ENCODE measurements around the gene USP3. TPM values are rescaled to one million over a fixed set of nuclear protein-coding genes. Genes with fewer than 3 reads are reported as not detected.

The USP3 gene
- total and polyA plus RNA-seq, 4 donors: 8.5 to 25.4 (median 14.8) TPM

- TF ChIP-seq EGR1 (IDR thresholded peaks at IDR 0.05; ENCODE audit: low read depth in 2 of 2) (no peak), NR2F2 (IDR thresholded peaks at IDR 0.05) (no peak), FOXA1 (IDR thresholded peaks at IDR 0.05) (no peak), GABPA (IDR thresholded peaks at IDR 0.05 in 1 of 2, conservative IDR thresholded peaks at IDR 0.05 in 1 of 2) (no peak)
These were observed 28.2 kb upstream of the USP3 start (continued) for GRCh38 chr15:63476229-63476632.

DNA sequence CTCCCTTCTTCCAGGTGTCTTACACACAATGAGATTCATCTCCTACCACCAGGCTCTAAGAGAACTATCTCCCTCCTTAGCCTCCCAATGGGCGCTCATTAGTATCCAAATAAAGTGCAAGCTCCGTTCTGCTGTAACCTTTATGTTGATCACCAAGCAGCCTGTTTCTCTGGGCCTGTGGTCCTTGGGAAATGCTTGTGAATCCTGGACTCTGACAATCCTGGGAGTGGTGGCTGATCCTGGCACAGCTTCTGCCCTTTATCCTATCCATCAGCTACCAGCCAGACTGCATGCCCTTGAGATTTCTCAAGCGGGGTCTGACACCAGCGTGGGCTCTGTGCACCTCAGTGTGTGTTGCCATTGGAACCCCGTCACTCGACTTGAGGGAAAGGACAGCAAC lies 26.1 kb upstream of the USP3 start:
- TF ChIP-seq RXRA (IDR thresholded peaks at IDR 0.05) (no peak), SP1 (IDR thresholded peaks at IDR 0.05) (no peak), NR2F2 (IDR thresholded peaks at IDR 0.05) (no peak), RAD21 (IDR thresholded peaks at IDR 0.05) (no peak), EGR1 (IDR thresholded peaks at IDR 0.05; ENCODE audit: low read depth in 2 of 2) (no peak), HNF4G (IDR thresholded peaks at IDR 0.05) (no peak), FOXA1 (IDR thresholded peaks at IDR 0.05) (no peak), FOXA2 (IDR thresholded peaks at IDR 0.05) (no peak), HNF4A (conservative IDR thresholded peaks at IDR 0.05) (no peak), JUND (IDR thresholded peaks at IDR 0.05) (no peak), GABPA (IDR thresholded peaks at IDR 0.05 in 1 of 2, conservative IDR thresholded peaks at IDR 0.05 in 1 of 2) (no peak), YY1 (IDR thresholded peaks at IDR 0.05) (no peak), TAF1 (conservative IDR thresholded peaks at IDR 0.05) (no peak)
- TF ChIP-seq, protein P1, sequence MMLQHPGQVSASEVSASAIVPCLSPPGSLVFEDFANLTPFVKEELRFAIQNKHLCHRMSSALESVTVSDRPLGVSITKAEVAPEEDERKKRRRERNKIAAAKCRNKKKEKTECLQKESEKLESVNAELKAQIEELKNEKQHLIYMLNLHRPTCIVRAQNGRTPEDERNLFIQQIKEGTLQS (IDR thresholded peaks at IDR 0.05): no peak
- TF ChIP-seq, protein P2, sequence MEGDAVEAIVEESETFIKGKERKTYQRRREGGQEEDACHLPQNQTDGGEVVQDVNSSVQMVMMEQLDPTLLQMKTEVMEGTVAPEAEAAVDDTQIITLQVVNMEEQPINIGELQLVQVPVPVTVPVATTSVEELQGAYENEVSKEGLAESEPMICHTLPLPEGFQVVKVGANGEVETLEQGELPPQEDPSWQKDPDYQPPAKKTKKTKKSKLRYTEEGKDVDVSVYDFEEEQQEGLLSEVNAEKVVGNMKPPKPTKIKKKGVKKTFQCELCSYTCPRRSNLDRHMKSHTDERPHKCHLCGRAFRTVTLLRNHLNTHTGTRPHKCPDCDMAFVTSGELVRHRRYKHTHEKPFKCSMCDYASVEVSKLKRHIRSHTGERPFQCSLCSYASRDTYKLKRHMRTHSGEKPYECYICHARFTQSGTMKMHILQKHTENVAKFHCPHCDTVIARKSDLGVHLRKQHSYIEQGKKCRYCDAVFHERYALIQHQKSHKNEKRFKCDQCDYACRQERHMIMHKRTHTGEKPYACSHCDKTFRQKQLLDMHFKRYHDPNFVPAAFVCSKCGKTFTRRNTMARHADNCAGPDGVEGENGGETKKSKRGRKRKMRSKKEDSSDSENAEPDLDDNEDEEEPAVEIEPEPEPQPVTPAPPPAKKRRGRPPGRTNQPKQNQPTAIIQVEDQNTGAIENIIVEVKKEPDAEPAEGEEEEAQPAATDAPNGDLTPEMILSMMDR (IDR thresholded peaks at IDR 0.05; ENCODE audit: low read depth, low read length, missing input control): no peak
- no peak for DNase-seq (ENCODE audit: low spot score)
- H3K27ac ChIP-seq (ENCODE audit: low read depth in 1 of 2, low read length in 2 of 2): no peak overlapping the region
- no peak overlapping the region for H3K9ac ChIP-seq (ENCODE audit: low read depth in 1 of 2, low read length in 2 of 2)
- H3K4me1 ChIP-seq (ENCODE audit: control insufficient read depth in 4 of 4, insufficient read depth in 4 of 4, low read length in 3 of 4): peaks cover 9 to 28% (median 22%) of the 10 kb centered on the region in 4 donors
- H3K27me3 ChIP-seq (ENCODE audit: control insufficient read depth in 4 of 4, insufficient read depth in 4 of 4, low read length in 3 of 4): no peaks in the 10 kb centered on the region
- 95% methylated on average over 6 of the region's 6 CpGs for WGBS
- no peak overlapping the region for H3K4me3 ChIP-seq (ENCODE audit: low read depth in 1 of 3, low read length in 3 of 3)
- no peaks in the 10 kb centered on the region for H3K9me3 ChIP-seq (ENCODE audit: control insufficient read depth in 4 of 4, low read length in 3 of 4)
- no peaks in the 10 kb centered on the region for H3K36me3 ChIP-seq (ENCODE audit: control insufficient read depth in 4 of 4, insufficient read depth in 3 of 4, low read depth in 1 of 4, low read length in 3 of 4)

DNA sequence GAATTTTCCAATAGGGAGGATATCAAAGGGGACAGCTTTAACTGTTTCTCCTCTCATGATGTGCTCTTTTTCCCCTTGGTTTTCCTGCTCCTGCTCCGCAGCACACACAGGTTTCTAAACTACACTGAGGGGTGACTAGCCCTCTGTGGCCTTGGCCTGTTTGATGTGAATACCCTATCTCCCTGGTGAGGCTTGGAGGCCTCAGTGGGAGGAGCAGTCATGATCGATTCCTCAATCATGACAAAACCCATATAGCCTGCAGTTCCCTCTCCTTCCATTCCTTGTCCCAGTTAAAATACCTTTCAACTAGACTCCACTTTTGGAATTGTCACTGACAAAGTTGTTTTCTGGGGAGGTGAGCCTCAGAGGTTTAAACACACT lies 24.0 kb upstream of the USP3 start:
- TF ChIP-seq, protein P3, sequence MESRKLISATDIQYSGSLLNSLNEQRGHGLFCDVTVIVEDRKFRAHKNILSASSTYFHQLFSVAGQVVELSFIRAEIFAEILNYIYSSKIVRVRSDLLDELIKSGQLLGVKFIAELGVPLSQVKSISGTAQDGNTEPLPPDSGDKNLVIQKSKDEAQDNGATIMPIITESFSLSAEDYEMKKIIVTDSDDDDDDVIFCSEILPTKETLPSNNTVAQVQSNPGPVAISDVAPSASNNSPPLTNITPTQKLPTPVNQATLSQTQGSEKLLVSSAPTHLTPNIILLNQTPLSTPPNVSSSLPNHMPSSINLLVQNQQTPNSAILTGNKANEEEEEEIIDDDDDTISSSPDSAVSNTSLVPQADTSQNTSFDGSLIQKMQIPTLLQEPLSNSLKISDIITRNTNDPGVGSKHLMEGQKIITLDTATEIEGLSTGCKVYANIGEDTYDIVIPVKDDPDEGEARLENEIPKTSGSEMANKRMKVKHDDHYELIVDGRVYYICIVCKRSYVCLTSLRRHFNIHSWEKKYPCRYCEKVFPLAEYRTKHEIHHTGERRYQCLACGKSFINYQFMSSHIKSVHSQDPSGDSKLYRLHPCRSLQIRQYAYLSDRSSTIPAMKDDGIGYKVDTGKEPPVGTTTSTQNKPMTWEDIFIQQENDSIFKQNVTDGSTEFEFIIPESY (IDR thresholded peaks at IDR 0.05): no peak
- TF ChIP-seq GABPA (IDR thresholded peaks at IDR 0.05 in 1 of 2, conservative IDR thresholded peaks at IDR 0.05 in 1 of 2) (no peak), EGR1 (IDR thresholded peaks at IDR 0.05; ENCODE audit: low read depth in 2 of 2) (no peak)
- TF ChIP-seq, protein P1 (IDR thresholded peaks at IDR 0.05): no peak
- TF ChIP-seq, protein P2 (IDR thresholded peaks at IDR 0.05; ENCODE audit: low read depth, low read length, missing input control): no peak
- 96% methylated on average over 2 of the region's 2 CpGs for WGBS
- Histone ChIP-seq H3K27me3 (ENCODE audit: control insufficient read depth in 4 of 4, insufficient read depth in 4 of 4, low read length in 3 of 4) (no peaks in the 10 kb centered on the region), H3K9me3 (ENCODE audit: control insufficient read depth in 4 of 4, low read length in 3 of 4) (no peaks in the 10 kb centered on the region), H3K9ac (ENCODE audit: low read depth in 1 of 2, low read length in 2 of 2) (no peak overlapping the region), H3K4me1 (ENCODE audit: control insufficient read depth in 4 of 4, insufficient read depth in 4 of 4, low read length in 3 of 4) (peaks cover 4 to 17% (median 6%) of the 10 kb centered on the region in 4 donors), H3K4me3 (ENCODE audit: low read depth in 1 of 3, low read length in 3 of 3) (no peak overlapping the region), H3K27ac (ENCODE audit: low read depth in 1 of 2, low read length in 2 of 2) (no peak overlapping the region), H3K36me3 (ENCODE audit: control insufficient read depth in 4 of 4, insufficient read depth in 3 of 4, low read depth in 1 of 4, low read length in 3 of 4) (no peaks in the 10 kb centered on the region)
- DNase-seq (ENCODE audit: low spot score): no peak

All from liver (tissue), 9 donors.